OCI-LY7 (cell line): Measurements from ENCODE around the gene ATXN1.

ENCODE experiments used
- EZH2phosphoT487 ChIP-seq: fragments of 200-600 bp; sonication (generic); IDR thresholded peaks from 2 replicates; pipeline ENCODE4 v1.6.1; 2018; ENCODE audit warnings: low read depth, borderline replicate concordance, mild to moderate bottlenecking, mixed run types, antibody characterized with exemption, low read length, moderate library complexity, mixed read lengths
- TF ChIP-seq, protein P1 (sequence below): fragments of 200-600 bp; sonication (generic); conservative IDR thresholded peaks from 2 replicates; pipeline ENCODE4 v1.5.1; 2014; ENCODE audit warnings: mild to moderate bottlenecking, antibody characterized with exemption, low read length, moderate library complexity, mixed read lengths

DNA sequence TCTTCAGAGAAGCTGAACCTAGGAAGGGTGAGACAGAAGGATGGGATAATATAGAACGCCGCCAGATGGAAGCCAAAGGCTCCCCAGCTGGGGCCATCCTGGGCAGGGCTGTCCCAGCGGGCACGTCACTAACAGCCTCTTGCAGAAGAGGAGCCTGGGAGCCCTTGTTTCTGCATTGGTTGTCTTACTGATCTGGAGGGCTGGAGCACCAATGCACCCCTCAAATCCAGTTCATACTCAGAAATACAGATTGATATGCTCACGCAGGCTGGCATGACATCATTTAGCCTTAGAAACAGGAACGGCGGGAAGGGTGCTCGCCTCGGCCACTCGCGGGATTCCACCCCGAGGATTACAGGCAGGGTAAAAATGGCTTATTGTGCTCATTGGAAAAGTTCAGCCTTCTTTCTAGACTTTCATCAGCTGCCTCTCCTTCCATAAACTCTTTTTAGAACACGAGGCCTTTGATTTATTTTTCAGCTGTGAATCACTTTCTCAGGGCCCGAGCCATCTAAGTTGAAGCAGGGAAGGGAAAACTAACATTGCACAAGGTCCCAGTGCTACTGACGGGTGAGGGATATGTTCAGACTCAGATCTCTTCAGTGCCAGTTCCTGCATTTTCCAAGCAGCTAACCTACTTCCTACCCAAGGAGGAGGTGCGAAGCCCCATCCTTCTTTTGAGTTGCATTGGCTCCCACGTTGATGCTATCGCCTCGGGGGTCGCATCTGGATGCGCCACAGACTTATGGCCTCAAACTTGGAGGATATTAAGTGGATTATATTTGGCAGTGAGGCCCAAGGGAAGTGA lies 440.5 kb downstream of the ATXN1 start:
- TF ChIP-seq, protein P1, sequence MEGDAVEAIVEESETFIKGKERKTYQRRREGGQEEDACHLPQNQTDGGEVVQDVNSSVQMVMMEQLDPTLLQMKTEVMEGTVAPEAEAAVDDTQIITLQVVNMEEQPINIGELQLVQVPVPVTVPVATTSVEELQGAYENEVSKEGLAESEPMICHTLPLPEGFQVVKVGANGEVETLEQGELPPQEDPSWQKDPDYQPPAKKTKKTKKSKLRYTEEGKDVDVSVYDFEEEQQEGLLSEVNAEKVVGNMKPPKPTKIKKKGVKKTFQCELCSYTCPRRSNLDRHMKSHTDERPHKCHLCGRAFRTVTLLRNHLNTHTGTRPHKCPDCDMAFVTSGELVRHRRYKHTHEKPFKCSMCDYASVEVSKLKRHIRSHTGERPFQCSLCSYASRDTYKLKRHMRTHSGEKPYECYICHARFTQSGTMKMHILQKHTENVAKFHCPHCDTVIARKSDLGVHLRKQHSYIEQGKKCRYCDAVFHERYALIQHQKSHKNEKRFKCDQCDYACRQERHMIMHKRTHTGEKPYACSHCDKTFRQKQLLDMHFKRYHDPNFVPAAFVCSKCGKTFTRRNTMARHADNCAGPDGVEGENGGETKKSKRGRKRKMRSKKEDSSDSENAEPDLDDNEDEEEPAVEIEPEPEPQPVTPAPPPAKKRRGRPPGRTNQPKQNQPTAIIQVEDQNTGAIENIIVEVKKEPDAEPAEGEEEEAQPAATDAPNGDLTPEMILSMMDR = no peak
- TF ChIP-seq EZH2phosphoT487 = no peak
